PC-3 (cell line): Measurements from ENCODE around the gene FGF4. TPM values are rescaled to one million over a fixed set of nuclear protein-coding genes. Genes with fewer than 3 reads are reported as not detected.

Experiments used
- ATAC-seq: fragments of 200-7000 bp; cut with Tn5 transposase; 2 replicates; pipeline ENCODE4 v1.9.1; 2020; ENCODE audit warnings: mild to moderate bottlenecking, moderate library complexity
- BruUV-seq: library from RNA; stranded (reverse); fragments of 400-500 nt; replicated peaks from 2 replicates; lab custom pipeline; 2021; lab: Mats Ljungman, UMichigan
- CTCF ChIA-PET: fragments of 300-600 bp; sonication (Branson Sonifier 250); formaldehyde crosslinking; loops from one replicate; lab custom pipeline; 2022; ENCODE audit warnings: antibody characterized with exemption; lab: Charles Lee
- POLR2A ChIA-PET: fragments of 300-600 bp; sonication (Branson Sonifier 250); formaldehyde crosslinking; loops from one replicate; lab custom pipeline; 2022; ENCODE audit warnings: antibody characterized with exemption; ENCODE audit not compliant: unreplicated experiment; lab: Charles Lee
- DNase-seq: peaks from one replicate; pipeline ENCODE4 v3.0.0-alpha.2; 2015
- H2AFZ ChIP-seq: fragments of 300-600 bp; sonication (generic); 2 replicates; pipeline ENCODE4 v1.6.0; 2016; ENCODE audit warnings: antibody characterized with exemption, low read length
- H3F3A ChIP-seq: fragments of 300-600 bp; sonication (generic); one replicate; pipeline ENCODE4 v1.6.0; 2017; ENCODE audit warnings: antibody characterized with exemption, low read length, control low read depth, mild to moderate bottlenecking; ENCODE audit not compliant: unreplicated experiment
- H3K27ac ChIP-seq: fragments of 300-600 bp; sonication (generic); 2 replicates; pipeline ENCODE4 v1.5.1; 2016; ENCODE audit warnings: mild to moderate bottlenecking, low read length
- H3K27me3 ChIP-seq: fragments of 300-600 bp; sonication (generic); 2 replicates; pipeline ENCODE4 v1.6.1; 2016; ENCODE audit warnings: low read length, mixed read lengths
- H3K36me3 ChIP-seq: fragments of 300-600 bp; sonication (generic); 2 replicates; pipeline ENCODE4 v1.6.1; 2016; ENCODE audit warnings: low read depth, mixed run types, low read length, mixed read lengths
- H3K4me1 ChIP-seq: fragments of 300-600 bp; sonication (generic); 2 replicates; pipeline ENCODE4 v1.5.1; 2016; ENCODE audit warnings: low read length; ENCODE audit not compliant: insufficient read depth
- H3K4me2 ChIP-seq: fragments of 300-600 bp; sonication (generic); 2 replicates; pipeline ENCODE4 v1.6.0; 2016; ENCODE audit warnings: low read length
- H3K4me3 ChIP-seq: fragments of 300-600 bp; sonication (generic); 2 replicates; pipeline ENCODE4 v1.5.1; 2016; ENCODE audit warnings: mild to moderate bottlenecking, low read length, mixed read lengths
- H3K79me2 ChIP-seq: fragments of 300-600 bp; sonication (generic); 2 replicates; pipeline ENCODE4 v1.6.1; 2017; ENCODE audit warnings: low read length, mixed read lengths
- H3K9ac ChIP-seq: fragments of 300-600 bp; sonication (generic); 2 replicates; pipeline ENCODE4 v1.6.0; 2016; ENCODE audit warnings: mild to moderate bottlenecking, low read length
- H3K9me2 ChIP-seq: fragments of 300-600 bp; sonication (generic); replicated peaks from 2 replicates; pipeline ENCODE4 v1.6.1; 2016; ENCODE audit warnings: mixed run types, low read length, mixed read lengths
- H3K9me3 ChIP-seq: fragments of 300-600 bp; sonication (generic); 2 replicates; pipeline ENCODE4 v1.6.1; 2016; ENCODE audit warnings: low read length, mixed read lengths
- H4K20me1 ChIP-seq: fragments of 300-600 bp; sonication (generic); 2 replicates; pipeline ENCODE4 v1.6.1; 2016; ENCODE audit warnings: low read length, mixed read lengths
- CTCF ChIP-seq: fragments of 300-600 bp; sonication (generic); conservative IDR thresholded peaks from 2 replicates; pipeline ENCODE4 v1.5.1; 2017; ENCODE audit warnings: antibody characterized with exemption, low read depth, mild to moderate bottlenecking, low read length
- EZH2 ChIP-seq: fragments of 300-600 bp; sonication (generic); IDR thresholded peaks from one replicate; pipeline ENCODE4 v1.6.1; 2017; ENCODE audit warnings: antibody characterized with exemption, mild to moderate bottlenecking, low read length; ENCODE audit not compliant: unreplicated experiment
- EZH2phosphoT487 ChIP-seq: fragments of 300-600 bp; sonication (generic); IDR thresholded peaks from 2 replicates; pipeline ENCODE4 v1.6.1; 2018; ENCODE audit warnings: mild to moderate bottlenecking, antibody characterized with exemption, low read length, borderline replicate concordance
- intact Hi-C: fragments of 100-400 bp; cut with micrococcal nuclease; formaldehyde crosslinking; loops from 2 replicates; pipeline ENCODE4 v1.9.0; 2023
- total RNA-seq: library from RNA; depleted of rRNA; stranded (reverse); fragments of >200 nt; gene quantifications from 2 replicates; pipeline ENCODE4 v1.2.3, GENCODE V29; 2014

FGF4 gene
- total RNA-seq, 1 experiment from 2014 or later = not detected

GRCh38 chr11:69812946-69813345 lies 37.8 kb upstream of the FGF4 start:
- no peak overlapping the region for H3K4me3 ChIP-seq
- H3K9me2 ChIP-seq = no peaks in the 10 kb centered on the region
- no peak overlapping the region for H3K9ac ChIP-seq
- POLR2A ChIA-PET = no interaction called here
- intact Hi-C loops = no loop called here
- CTCF ChIA-PET = no interaction called here
- ATAC-seq (no peak), DNase-seq (no peak)
- peaks cover 12% of the 10 kb centered on the region; the same call in 1 of the 2 replicates for H3K4me1 ChIP-seq
- TF ChIP-seq EZH2phosphoT487 = no peak
- TF ChIP-seq EZH2 = no peak
- no peak for TF ChIP-seq CTCF
- no peak overlapping the region for H3K4me2 ChIP-seq
- no peak overlapping the region for H3K27ac ChIP-seq
- no peaks in the 10 kb centered on the region for H3K79me2 ChIP-seq
- H3K27me3 ChIP-seq = peaks cover 28% of the 10 kb centered on the region
- H3K36me3 ChIP-seq = no peaks in the 10 kb centered on the region
- H3K9me3 ChIP-seq = no peaks in the 10 kb centered on the region
- no peaks in the 10 kb centered on the region for H3F3A ChIP-seq
- BruUV-seq = no TSS peak
- H2AFZ ChIP-seq = no peak overlapping the region
- H4K20me1 ChIP-seq = no peaks in the 10 kb centered on the region

- Histone ChIP-seq H3F3A (no peaks in the 10 kb centered on the region), H3K9me3 (no peaks in the 10 kb centered on the region), H3K4me2 (no peak overlapping the region), H3K27me3 (peaks cover 21% of the 10 kb centered on the region), H3K79me2 (no peaks in the 10 kb centered on the region), H3K9me2 (no peaks in the 10 kb centered on the region), H3K4me1 (peaks cover 5% of the 10 kb centered on the region; the same call in 1 of the 2 replicates), H3K36me3 (no peaks in the 10 kb centered on the region), H2AFZ (no peak overlapping the region), H3K9ac (no peak overlapping the region), H3K4me3 (no peak overlapping the region), H3K27ac (no peak overlapping the region), H4K20me1 (no peaks in the 10 kb centered on the region)
- no peak for ATAC-seq
- ChIA-PET POLR2A (no interaction called here), CTCF (no interaction called here)
- no TSS peak for BruUV-seq
- no peak for DNase-seq
- TF ChIP-seq EZH2phosphoT487 (no peak), EZH2 (no peak), CTCF (no peak)
- intact Hi-C loops = no loop called here
Measured at GRCh38 chr11:69812256-69812655, 37.1 kb upstream of the FGF4 start.

- Histone ChIP-seq H3K9me3 (no peaks in the 10 kb centered on the region), H3K27me3 (peaks cover 13% of the 10 kb centered on the region), H3K4me3 (no peak overlapping the region), H3K9me2 (no peaks in the 10 kb centered on the region), H3K9ac (no peak overlapping the region), H3K79me2 (no peaks in the 10 kb centered on the region), H3K4me2 (no peak overlapping the region), H3K27ac (no peak overlapping the region), H2AFZ (no peak overlapping the region), H3F3A (no peaks in the 10 kb centered on the region), H3K4me1 (no peaks in the 10 kb centered on the region), H4K20me1 (no peaks in the 10 kb centered on the region), H3K36me3 (no peaks in the 10 kb centered on the region)
- DNase-seq (no peak), ATAC-seq (no peak)
- BruUV-seq = no TSS peak
- ChIA-PET POLR2A (no interaction called here), CTCF (no interaction called here)
- intact Hi-C loops = no loop called here
- TF ChIP-seq EZH2 = no peak
- TF ChIP-seq CTCF = no peak
- no peak for TF ChIP-seq EZH2phosphoT487
Measured at GRCh38 chr11:69811431-69811830, 36.3 kb upstream of the FGF4 start.
